Measurements from ENCODE around the gene ARSG. TPM values are rescaled to one million over a fixed set of nuclear protein-coding genes. Genes with fewer than 3 reads are reported as not detected.

ARSG gene
- total and polyA plus RNA-seq, 9 of the 15 experiments (the other 6 are each of a cell fraction or from before 2014, with no cell fraction given): 1.0 to 5.6 (median 1.8) TPM

DNA sequence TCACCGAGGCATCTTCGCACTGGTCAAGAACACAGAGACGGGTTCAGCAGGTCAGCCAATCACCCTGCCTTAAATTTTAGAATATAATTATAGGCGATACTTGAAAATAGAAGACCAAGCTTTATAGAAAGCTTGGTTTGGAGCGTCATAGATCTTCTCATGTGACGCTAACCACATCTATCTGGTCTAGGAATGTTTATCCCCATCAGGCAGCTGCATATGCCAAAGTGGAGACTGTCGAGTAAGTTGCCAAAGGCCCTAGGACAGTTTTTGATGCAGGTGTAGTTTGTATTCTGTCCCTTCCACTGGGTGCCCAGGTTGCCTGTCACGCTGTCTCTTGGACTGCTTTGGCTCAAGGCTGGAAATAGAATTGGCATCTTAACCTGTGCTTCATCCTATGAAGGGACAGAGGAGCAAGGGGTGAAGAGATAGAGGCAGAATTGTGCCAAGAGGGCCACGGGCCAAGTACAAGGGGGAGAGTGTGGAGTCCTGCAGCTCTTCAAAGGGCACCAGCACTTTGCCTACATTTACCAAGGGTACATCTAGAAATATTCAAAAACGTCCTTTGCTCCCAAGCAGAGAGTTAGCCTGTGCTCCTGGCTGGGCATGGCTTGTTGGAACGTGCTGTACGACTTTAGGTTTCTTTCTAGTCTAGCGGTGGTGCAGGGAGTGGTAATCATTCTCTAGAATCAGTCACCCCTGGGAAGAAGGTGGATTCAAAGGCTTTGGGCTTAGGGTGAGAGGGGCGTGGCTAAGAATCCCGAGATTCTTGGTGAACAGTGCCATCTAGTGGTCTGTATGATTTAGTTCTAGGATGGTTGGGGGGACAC lies 171.3 kb downstream of the ARSG start (continued):
- TF ChIP-seq, protein P1, sequence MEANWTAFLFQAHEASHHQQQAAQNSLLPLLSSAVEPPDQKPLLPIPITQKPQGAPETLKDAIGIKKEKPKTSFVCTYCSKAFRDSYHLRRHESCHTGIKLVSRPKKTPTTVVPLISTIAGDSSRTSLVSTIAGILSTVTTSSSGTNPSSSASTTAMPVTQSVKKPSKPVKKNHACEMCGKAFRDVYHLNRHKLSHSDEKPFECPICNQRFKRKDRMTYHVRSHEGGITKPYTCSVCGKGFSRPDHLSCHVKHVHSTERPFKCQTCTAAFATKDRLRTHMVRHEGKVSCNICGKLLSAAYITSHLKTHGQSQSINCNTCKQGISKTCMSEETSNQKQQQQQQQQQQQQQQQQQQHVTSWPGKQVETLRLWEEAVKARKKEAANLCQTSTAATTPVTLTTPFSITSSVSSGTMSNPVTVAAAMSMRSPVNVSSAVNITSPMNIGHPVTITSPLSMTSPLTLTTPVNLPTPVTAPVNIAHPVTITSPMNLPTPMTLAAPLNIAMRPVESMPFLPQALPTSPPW (CRISPR knock-in tag; IDR thresholded peaks at IDR 0.05): no peak; the same call in 1 of the 2 replicates
- no peak for TF ChIP-seq HSF4 (CRISPR knock-in tag; IDR thresholded peaks at IDR 0.05; ENCODE audit: borderline replicate concordance)
- TF ChIP-seq, protein P2, sequence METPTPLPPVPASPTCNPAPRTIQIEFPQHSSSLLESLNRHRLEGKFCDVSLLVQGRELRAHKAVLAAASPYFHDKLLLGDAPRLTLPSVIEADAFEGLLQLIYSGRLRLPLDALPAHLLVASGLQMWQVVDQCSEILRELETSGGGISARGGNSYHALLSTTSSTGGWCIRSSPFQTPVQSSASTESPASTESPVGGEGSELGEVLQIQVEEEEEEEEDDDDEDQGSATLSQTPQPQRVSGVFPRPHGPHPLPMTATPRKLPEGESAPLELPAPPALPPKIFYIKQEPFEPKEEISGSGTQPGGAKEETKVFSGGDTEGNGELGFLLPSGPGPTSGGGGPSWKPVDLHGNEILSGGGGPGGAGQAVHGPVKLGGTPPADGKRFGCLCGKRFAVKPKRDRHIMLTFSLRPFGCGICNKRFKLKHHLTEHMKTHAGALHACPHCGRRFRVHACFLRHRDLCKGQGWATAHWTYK (CRISPR knock-in tag; IDR thresholded peaks at IDR 0.05): peak; percentile 52; the same call in 1 of the 2 replicates
- TF ChIP-seq TCF7L2 (IDR thresholded peaks at IDR 0.05; ENCODE audit: low read depth, low read length): no peak
- TF ChIP-seq BHLHE40 (IDR thresholded peaks at IDR 0.05; ENCODE audit: low read length): peak; percentile 38; the same call in 1 of the 2 replicates
- TF ChIP-seq ZNF140 (CRISPR knock-in tag; IDR thresholded peaks at IDR 0.05): no peak
- TF ChIP-seq HNRNPL (IDR thresholded peaks at IDR 0.05; ENCODE audit: low read depth, low read length): no peak
- TF ChIP-seq MCM3 (IDR thresholded peaks at IDR 0.05): no peak
- no peak for TF ChIP-seq SETDB1 (IDR thresholded peaks at IDR 0.05; ENCODE audit: low read length)
- TF ChIP-seq ZNF431 (CRISPR knock-in tag; IDR thresholded peaks at IDR 0.05): no peak
- TF ChIP-seq PHB2 (IDR thresholded peaks at IDR 0.05; ENCODE audit: low read depth): no peak
- no peak for TF ChIP-seq BMI1 (IDR thresholded peaks at IDR 0.05; ENCODE audit: low read length)
- TF ChIP-seq, protein P3, sequence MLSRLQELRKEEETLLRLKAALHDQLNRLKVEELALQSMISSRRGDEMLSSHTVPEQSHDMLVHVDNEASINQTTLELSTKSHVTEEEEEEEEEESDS (CRISPR knock-in tag; IDR thresholded peaks at IDR 0.05): no peak
- TF ChIP-seq ZNF408 (CRISPR knock-in tag; IDR thresholded peaks at IDR 0.05; ENCODE audit: low read depth): no peak
- TF ChIP-seq, protein P4, sequence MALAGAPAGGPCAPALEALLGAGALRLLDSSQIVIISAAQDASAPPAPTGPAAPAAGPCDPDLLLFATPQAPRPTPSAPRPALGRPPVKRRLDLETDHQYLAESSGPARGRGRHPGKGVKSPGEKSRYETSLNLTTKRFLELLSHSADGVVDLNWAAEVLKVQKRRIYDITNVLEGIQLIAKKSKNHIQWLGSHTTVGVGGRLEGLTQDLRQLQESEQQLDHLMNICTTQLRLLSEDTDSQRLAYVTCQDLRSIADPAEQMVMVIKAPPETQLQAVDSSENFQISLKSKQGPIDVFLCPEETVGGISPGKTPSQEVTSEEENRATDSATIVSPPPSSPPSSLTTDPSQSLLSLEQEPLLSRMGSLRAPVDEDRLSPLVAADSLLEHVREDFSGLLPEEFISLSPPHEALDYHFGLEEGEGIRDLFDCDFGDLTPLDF (CRISPR knock-in tag; IDR thresholded peaks at IDR 0.05): no peak
- TF ChIP-seq, protein P5, sequence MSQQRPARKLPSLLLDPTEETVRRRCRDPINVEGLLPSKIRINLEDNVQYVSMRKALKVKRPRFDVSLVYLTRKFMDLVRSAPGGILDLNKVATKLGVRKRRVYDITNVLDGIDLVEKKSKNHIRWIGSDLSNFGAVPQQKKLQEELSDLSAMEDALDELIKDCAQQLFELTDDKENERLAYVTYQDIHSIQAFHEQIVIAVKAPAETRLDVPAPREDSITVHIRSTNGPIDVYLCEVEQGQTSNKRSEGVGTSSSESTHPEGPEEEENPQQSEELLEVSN (IDR thresholded peaks at IDR 0.05; ENCODE audit: borderline replicate concordance in 1 of 2, extremely low read depth in 1 of 2, insufficient read depth in 1 of 2, insufficient read length in 1 of 2, low read depth in 1 of 2, low read length in 1 of 2, poor library complexity in 1 of 2, severe bottlenecking in 1 of 2): no peak
- no peak for TF ChIP-seq GTF2A2 (tag; IDR thresholded peaks at IDR 0.05)
- TF ChIP-seq PTBP1 (IDR thresholded peaks at IDR 0.05; ENCODE audit: low read depth, low read length): no peak
- peak; percentile 41; the same call in 1 of the 2 replicates for TF ChIP-seq JUND (IDR thresholded peaks at IDR 0.05; ENCODE audit: borderline replicate concordance, low read depth, low read length)
- no peak; the same call in 2 of the 3 replicates for TF ChIP-seq JUND (tag; IDR thresholded peaks at IDR 0.05; ENCODE audit: borderline replicate concordance, low read depth, low read length)
- TF ChIP-seq CXXC5 (CRISPR knock-in tag; IDR thresholded peaks at IDR 0.05): peak; percentile 16
- no peak for TF ChIP-seq ZNF282 (CRISPR knock-in tag; IDR thresholded peaks at IDR 0.05)
- TF ChIP-seq LCOR (CRISPR knock-in tag; IDR thresholded peaks at IDR 0.05): no peak
- no peak for TF ChIP-seq ZNF133 (CRISPR knock-in tag; IDR thresholded peaks at IDR 0.05)
- TF ChIP-seq ELF2 (CRISPR knock-in tag; IDR thresholded peaks at IDR 0.05): no peak
